CD4-positive, alpha-beta memory T cell (primary cell): ENCODE results near the gene ASB6. TPM values are rescaled to one million over a fixed set of nuclear protein-coding genes. Genes with fewer than 3 reads are reported as not detected.

Experiments used
- CTCF ChIA-PET: fragments of 350-600 bp; sonication (Branson Sonifier 250); formaldehyde crosslinking; loops from one replicate; lab custom pipeline; 2021; ENCODE audit warnings: inconsistent platforms; ENCODE audit not compliant: partially characterized antibody; lab: Charles Lee
- POLR2A ChIA-PET: fragments of 350-600 bp; sonication (Branson Sonifier 250); formaldehyde crosslinking; loops from one replicate; lab custom pipeline; 2021; ENCODE audit not compliant: partially characterized antibody; lab: Charles Lee
- DNase-seq, 5 donors: peaks; one replicate each; pipeline versions ENCODE4 v3.0.0 to v3.0.0-alpha.2; 2020 to 2022; ENCODE audit warnings: mixed read lengths in 1 of 5
- H3K27ac ChIP-seq: one replicate; pipeline ENCODE4 v1.7.0; 2013; ENCODE audit warnings: low read depth, low read length
- H3K27me3 ChIP-seq: 2 replicates; pipeline ENCODE4 v1.7.0; 2013; ENCODE audit warnings: mild to moderate bottlenecking, low read length, moderate library complexity; ENCODE audit not compliant: insufficient read depth
- H3K36me3 ChIP-seq: 2 replicates; pipeline ENCODE4 v1.7.0; 2013; ENCODE audit warnings: mild to moderate bottlenecking, low read length, moderate library complexity; ENCODE audit not compliant: insufficient read depth
- H3K4me1 ChIP-seq: 2 replicates; pipeline ENCODE4 v1.7.0; 2013; ENCODE audit warnings: mild to moderate bottlenecking, low read length, moderate library complexity; ENCODE audit not compliant: insufficient read depth
- H3K4me3 ChIP-seq, 2 donors: one replicate each; pipeline ENCODE4 v1.7.0; 2013; ENCODE audit warnings: low read length in 2 of 2, mild to moderate bottlenecking in 1 of 2
- H3K9me3 ChIP-seq, 2 donors: one replicate each; pipeline ENCODE4 v1.7.0; 2013; ENCODE audit warnings: low read length in 2 of 2, control low read depth in 1 of 2; ENCODE audit not compliant: control insufficient read depth in 1 of 2
- H3K27ac Mint-ChIP-seq, 7 donors: one replicate each; pipeline ENCODE4 v1.8.0; 2020 to 2021; ENCODE audit warnings: mixed read lengths in 7 of 7, mild to moderate bottlenecking in 6 of 7, inconsistent platforms in 3 of 7, moderate library complexity in 3 of 7
- H3K27me3 Mint-ChIP-seq, 2 donors: one replicate each; pipeline ENCODE4 v1.8.0; 2020 to 2021; ENCODE audit warnings: mixed read lengths in 2 of 2
- H3K36me3 Mint-ChIP-seq, 2 donors: one replicate each; pipeline ENCODE4 v1.8.0; 2020 to 2021; ENCODE audit warnings: mixed read lengths in 2 of 2, inconsistent platforms in 1 of 2, mild to moderate bottlenecking in 1 of 2
- H3K4me1 Mint-ChIP-seq, 4 donors: one replicate each; pipeline ENCODE4 v1.8.0; 2020 to 2021; ENCODE audit warnings: mixed read lengths in 4 of 4, mild to moderate bottlenecking in 1 of 4
- H3K4me3 Mint-ChIP-seq, 8 donors: one replicate each; pipeline ENCODE4 v1.8.0; 2020 to 2021; ENCODE audit warnings: mixed read lengths in 8 of 8, mild to moderate bottlenecking in 7 of 8, moderate library complexity in 6 of 8, inconsistent platforms in 3 of 8
- H3K9me3 Mint-ChIP-seq, 8 donors: one replicate each; pipeline ENCODE4 v1.8.0; 2020 to 2021; ENCODE audit warnings: mixed read lengths in 8 of 8, mild to moderate bottlenecking in 5 of 8, inconsistent platforms in 3 of 8, moderate library complexity in 1 of 8
- intact Hi-C: fragments of 100-400 bp; cut with micrococcal nuclease; formaldehyde crosslinking; loops from one replicate; pipeline ENCODE4 v1.15.1; 2023
- polyA plus RNA-seq, 2 donors: library from polyadenylated mRNA; unstranded; fragments of 300-500 nt; fragmentation: Illumina TruSeq; gene quantifications; one replicate each; pipeline ENCODE4 v1.2.3, GENCODE V29; 2021
- total RNA-seq, 2 experiments: library from RNA; stranded (reverse); gene quantifications; one replicate each; pipeline ENCODE4 v1.2.3, GENCODE V29; 2021

The ASB6 gene
- total and polyA plus RNA-seq, 4 experiments from 2014 or later, result 17.3 to 33.1 (median 31.4) TPM

DNA sequence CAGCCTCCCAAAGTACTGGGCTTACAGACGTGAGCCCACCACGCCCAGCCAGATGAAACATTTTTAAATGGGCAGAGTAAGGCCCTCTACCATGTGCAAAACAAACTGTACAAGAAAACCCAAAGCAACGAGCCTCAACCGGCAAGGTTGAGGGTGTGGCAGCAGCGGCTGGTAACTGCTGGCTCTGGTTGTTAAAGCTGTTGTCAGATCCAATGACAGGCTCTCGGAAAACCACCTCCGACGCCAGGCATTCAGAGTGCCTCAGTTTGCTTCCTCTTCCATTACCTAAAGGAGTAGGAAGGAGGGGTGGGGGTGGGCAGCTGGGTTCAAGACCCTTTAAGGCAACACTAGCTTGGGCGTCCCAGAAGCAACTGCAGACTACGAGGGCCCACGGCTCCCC, 2.4 kb upstream of the ASB6 start:
- H3K36me3 Mint-ChIP-seq, result peaks cover 0 to 6% of the 10 kb centered on the region in 2 donors
- H3K4me3 Mint-ChIP-seq, result no peak overlapping the region
- H3K27ac Mint-ChIP-seq, result no peak overlapping the region

DNA sequence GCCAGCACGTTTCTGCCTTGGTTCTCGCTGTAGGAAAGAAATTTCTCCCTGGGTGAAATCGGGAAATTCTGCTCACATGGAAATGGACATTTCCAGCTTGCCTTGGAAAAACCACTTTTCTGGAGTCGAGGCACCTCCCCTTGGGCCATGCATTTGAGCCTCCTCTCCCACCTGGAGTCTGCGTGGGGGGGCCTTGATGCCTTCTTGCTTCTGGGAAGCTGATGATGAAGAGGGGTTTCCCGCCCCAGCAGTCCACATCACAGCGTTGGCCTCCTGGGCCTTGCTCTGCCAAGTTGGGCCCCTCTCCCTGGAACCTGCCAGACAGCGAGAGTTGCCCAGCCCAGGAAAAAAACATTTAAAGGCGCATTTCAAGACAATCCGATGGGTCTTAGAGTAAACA, 1.8 kb upstream of the ASB6 start:
- Mint-ChIP-seq H3K9me3 (no peaks in the 10 kb centered on the region), H3K27ac (peak overlapping the region in 2 of 7 donors; percentile 10 to 89), H3K4me1 (peaks cover 8 to 23% (median 16%) of the 10 kb centered on the region in 4 donors), H3K27me3 (no peaks in the 10 kb centered on the region), H3K4me3 (peak overlapping the region in 6 of 8 donors; percentile 6 to 67 (median 34)), H3K36me3 (peaks cover 0 to 7% of the 10 kb centered on the region in 2 donors)
- ChIA-PET POLR2A (interaction anchor here (5.5 kb wide), 1 partner anchor 18 kb away, joined by 55 read pairs; the partner anchor contains the start of gene NTMT1), CTCF (interaction anchor here (1.2 to 7.7 kb wide), 3 partner anchors 19 to 512 kb away, joined by 3 to 75 read pairs (median 11); partner anchors contain the start of gene NTMT1)
- intact Hi-C loops, result no loop called here
- Histone ChIP-seq H3K4me1 (peaks cover 26% of the 10 kb centered on the region), H3K27me3 (no peaks in the 10 kb centered on the region), H3K27ac (no peak overlapping the region), H3K4me3 (no peak overlapping the region), H3K9me3 (no peaks in the 10 kb centered on the region), H3K36me3 (peaks cover 7% of the 10 kb centered on the region)
- DNase-seq, result no peak

More for the DNA sequence above, 2.4 kb upstream of the ASB6 start:
- DNase-seq, result no peak
- no peak overlapping the region for H3K4me3 ChIP-seq
- Mint-ChIP-seq H3K27me3 (no peaks in the 10 kb centered on the region), H3K4me1 (peaks cover 8 to 23% (median 16%) of the 10 kb centered on the region in 4 donors), H3K9me3 (no peaks in the 10 kb centered on the region)
- ChIA-PET CTCF (interaction anchor here (1.2 kb wide), 1 partner anchor 506 kb away, joined by 3 read pairs; no protein-coding TSS in a partner anchor), POLR2A (no interaction called here)
- no peaks in the 10 kb centered on the region for H3K27me3 ChIP-seq
- no peaks in the 10 kb centered on the region for H3K9me3 ChIP-seq
- H3K4me1 ChIP-seq, result peaks cover 26% of the 10 kb centered on the region
- H3K27ac ChIP-seq, result no peak overlapping the region
- H3K36me3 ChIP-seq, result no peaks in the 10 kb centered on the region
- intact Hi-C loops, result no loop called here

DNA sequence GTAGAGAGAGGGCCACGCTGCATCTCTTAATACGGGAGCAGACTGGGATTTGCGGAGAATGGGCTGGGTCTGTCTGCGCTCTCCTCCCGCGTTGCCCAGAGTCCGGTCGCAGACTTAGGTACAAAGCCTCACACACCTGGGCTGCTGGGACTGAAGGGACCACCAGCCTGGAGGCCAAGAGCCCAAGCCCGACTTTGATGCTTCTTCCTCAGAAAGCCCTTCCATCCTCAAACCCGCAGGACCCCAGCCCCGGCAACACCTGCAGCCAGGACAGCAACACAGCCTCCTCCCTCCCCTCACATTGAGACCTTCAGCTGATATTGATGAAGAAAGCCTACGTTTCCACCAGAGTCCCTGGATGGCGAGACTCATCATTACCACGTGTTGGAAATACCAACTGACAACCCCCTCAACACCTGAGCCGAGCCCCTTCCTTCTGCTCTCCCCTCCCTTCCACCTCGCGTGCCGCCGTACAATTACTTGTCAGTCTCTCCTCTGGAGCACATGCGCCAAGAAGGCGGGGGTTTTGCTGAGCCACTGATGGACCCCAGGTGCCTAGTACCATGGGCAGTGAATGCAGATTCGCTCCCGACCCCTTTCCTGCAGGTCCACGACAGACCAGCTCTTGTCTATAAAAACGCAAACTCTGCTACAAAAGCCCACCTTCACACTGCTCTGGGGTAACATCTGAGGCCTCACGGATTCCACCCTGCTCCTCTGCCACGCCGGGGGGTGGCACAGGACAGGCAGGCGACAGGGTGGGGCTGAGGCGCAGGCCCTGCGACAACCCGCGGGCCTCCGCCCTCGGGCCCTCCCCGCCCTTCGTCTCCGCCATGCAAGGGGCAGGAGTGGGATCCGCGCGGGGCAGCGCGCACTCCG, 841 bp downstream of the ASB6 start:
- Histone ChIP-seq H3K4me3 (peak overlapping the region; percentile 66 to 95), H3K27me3 (no peaks in the 10 kb centered on the region), H3K27ac (peak overlapping the region; percentile 81), H3K4me1 (peaks cover 26% of the 10 kb centered on the region), H3K36me3 (peaks cover 26% of the 10 kb centered on the region), H3K9me3 (no peaks in the 10 kb centered on the region)
- H3K4me1 Mint-ChIP-seq, result peaks cover 10 to 33% (median 18%) of the 10 kb centered on the region in 4 donors
- no peak for DNase-seq
- H3K4me3 Mint-ChIP-seq, result peak overlapping the region; percentile 79 to 92 (median 84)
- no peaks in the 10 kb centered on the region for H3K27me3 Mint-ChIP-seq
- peaks cover 0 to 2% (median 0%) of the 10 kb centered on the region in 8 donors for H3K9me3 Mint-ChIP-seq
- peak overlapping the region; percentile 79 to 94 (median 89) for H3K27ac Mint-ChIP-seq
- intact Hi-C loops, result no loop called here
- ChIA-PET POLR2A (interaction anchor here (0.9 to 5.5 kb wide), 2 partner anchors 15 to 463 kb away, joined by 5 to 55 read pairs; partner anchors contain the start of genes IER5L and NTMT1), CTCF (interaction anchor here (0.8 to 7.7 kb wide), 9 partner anchors 11 to 509 kb away, joined by 3 to 75 read pairs (median 4); partner anchors contain the start of gene NTMT1)
- H3K36me3 Mint-ChIP-seq, result peaks cover 0 to 23% of the 10 kb centered on the region in 2 donors

DNA sequence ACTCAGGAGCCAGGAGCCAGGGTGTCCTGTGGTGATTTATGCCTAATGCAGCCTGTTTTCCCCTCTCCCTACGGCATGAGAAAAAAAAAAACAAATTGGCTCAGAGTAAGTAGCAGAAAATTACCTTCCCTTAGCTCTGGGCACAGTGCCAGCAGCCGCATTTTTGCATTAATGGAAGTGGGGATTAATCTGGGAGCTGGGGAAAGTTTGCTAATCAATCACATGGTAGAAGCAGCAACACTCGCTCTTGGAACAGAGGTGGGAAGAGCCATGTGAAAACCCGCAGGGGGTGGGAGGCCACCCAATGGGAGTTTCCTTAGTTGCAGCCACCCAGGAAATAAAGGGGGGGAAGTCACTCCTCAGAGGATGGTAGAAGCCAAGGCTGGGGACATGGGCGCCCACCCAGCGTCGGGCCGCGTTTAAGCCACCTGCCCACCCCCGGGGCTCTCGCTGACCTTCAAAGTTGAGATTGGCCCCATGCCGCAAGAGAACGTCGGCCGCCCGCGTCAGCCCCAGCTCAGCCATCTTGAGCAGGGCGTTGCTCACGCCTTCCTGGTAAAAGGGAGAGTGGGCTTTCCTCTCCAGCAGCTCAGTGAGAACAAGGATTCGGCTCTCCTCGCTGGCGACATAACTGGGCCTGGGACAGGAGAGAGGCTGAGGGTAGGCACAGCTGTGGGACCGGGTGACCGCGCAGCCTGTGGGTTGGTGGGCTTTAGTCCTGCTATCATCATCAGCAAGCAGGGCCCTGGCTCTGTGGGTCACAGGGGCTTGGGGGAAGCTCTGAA, 1.7 kb downstream of the ASB6 start:
- intact Hi-C loops, result no loop called here
- Mint-ChIP-seq H3K27me3 (no peaks in the 10 kb centered on the region), H3K4me3 (peak overlapping the region; percentile 35 to 86 (median 82)), H3K9me3 (peaks cover 0 to 2% (median 0%) of the 10 kb centered on the region in 8 donors), H3K27ac (peak overlapping the region in 6 of 7 donors; percentile 22 to 93 (median 76)), H3K4me1 (peaks cover 10 to 33% (median 18%) of the 10 kb centered on the region in 4 donors), H3K36me3 (peaks cover 2 to 30% of the 10 kb centered on the region in 2 donors)
- H3K4me3 ChIP-seq, result peak overlapping the region; percentile 66 to 95
- CTCF ChIA-PET, result interaction anchor here (0.8 to 7.7 kb wide), 8 partner anchors 10 to 603 kb away, joined by 3 to 75 read pairs (median 6); partner anchors contain the start of gene NTMT1
- peaks cover 26% of the 10 kb centered on the region for H3K4me1 ChIP-seq
- peak overlapping the region; percentile 81 for H3K27ac ChIP-seq
- no peaks in the 10 kb centered on the region for H3K27me3 ChIP-seq
- H3K9me3 ChIP-seq, result no peaks in the 10 kb centered on the region
- no peak for DNase-seq
- POLR2A ChIA-PET, result interaction anchor here (5.5 kb wide), 1 partner anchor 14 kb away, joined by 55 read pairs; the partner anchor contains the start of gene NTMT1
- peaks cover 32% of the 10 kb centered on the region for H3K36me3 ChIP-seq

DNA sequence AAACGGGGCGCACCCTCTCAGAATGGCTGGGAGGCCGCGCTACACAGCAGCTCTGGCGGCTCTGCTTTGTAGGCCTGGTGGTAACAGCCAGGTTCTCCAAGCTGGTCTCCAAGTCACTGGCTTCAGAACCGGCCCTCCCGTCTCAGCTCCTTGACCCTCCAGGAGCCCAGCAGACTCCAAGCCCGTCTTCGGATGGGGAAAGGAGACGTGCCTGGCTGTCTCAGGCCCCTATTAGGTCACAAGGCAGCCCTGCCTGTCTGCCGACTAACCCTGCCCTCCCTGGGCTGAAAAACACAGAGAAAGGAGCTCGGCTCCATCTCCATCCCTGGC, 2.2 kb downstream of the ASB6 start:
- H3K36me3 Mint-ChIP-seq, result peaks cover 8 to 35% of the 10 kb centered on the region in 2 donors
- H3K27me3 ChIP-seq, result no peaks in the 10 kb centered on the region
- no peaks in the 10 kb centered on the region for H3K27me3 Mint-ChIP-seq
- peak overlapping the region in 4 of 7 donors; percentile 22 to 89 (median 58) for H3K27ac Mint-ChIP-seq
- ChIA-PET POLR2A (interaction anchor here (0.6 to 5.5 kb wide), 2 partner anchors 14 to 17 kb away, joined by 3 to 55 read pairs; partner anchors contain the start of gene NTMT1), CTCF (interaction anchor here (0.8 to 7.7 kb wide), 5 partner anchors 10 to 604 kb away, joined by 3 to 75 read pairs (median 7); partner anchors contain the start of gene NTMT1)
- no peak overlapping the region for H3K27ac ChIP-seq
- intact Hi-C loops, result no loop called here
- H3K9me3 Mint-ChIP-seq, result peaks cover 0 to 2% (median 0%) of the 10 kb centered on the region in 8 donors
- no peak for DNase-seq
- H3K4me1 Mint-ChIP-seq, result peaks cover 10 to 33% (median 20%) of the 10 kb centered on the region in 4 donors
- H3K4me3 Mint-ChIP-seq, result peak overlapping the region in 7 of 8 donors; percentile 35 to 85 (median 61)
- peaks cover 26% of the 10 kb centered on the region for H3K4me1 ChIP-seq
- no peaks in the 10 kb centered on the region for H3K9me3 ChIP-seq
- H3K4me3 ChIP-seq, result no peak overlapping the region
- H3K36me3 ChIP-seq, result peaks cover 37% of the 10 kb centered on the region

DNA sequence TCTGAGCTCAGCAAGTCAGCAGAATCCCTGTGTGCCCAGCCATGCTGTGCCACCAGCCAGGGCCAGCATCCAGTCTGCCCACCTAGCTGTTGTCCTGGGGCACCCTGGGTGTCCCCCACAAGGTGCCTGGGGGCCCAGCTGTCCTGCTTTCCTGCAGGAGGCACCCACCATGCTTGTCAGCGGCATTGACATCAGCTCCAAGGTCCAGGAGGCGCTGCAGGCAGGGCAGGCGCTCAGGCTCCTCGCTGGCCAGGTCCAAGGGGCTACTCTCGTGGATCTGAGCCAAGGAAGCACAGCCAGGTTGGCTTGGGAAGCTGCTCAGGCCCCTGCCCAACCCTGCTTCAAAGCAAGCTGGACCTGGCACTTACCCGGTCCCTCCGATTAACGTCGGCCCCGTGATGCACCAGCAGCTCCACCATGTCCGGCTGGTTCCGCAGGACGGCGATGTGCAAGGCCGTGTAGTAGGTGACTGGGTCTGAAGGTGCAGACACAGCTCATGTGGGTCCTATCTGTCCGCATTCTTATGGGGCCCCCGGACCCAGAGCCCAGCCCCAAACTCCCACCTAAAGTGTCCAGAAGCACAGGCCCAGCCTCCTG, 2.8 kb downstream of the ASB6 start:
- Mint-ChIP-seq H3K27me3 (no peaks in the 10 kb centered on the region), H3K27ac (peak overlapping the region in 1 of 7 donors; percentile 89), H3K4me3 (no peak overlapping the region), H3K4me1 (peaks cover 10 to 33% (median 20%) of the 10 kb centered on the region in 4 donors), H3K36me3 (peaks cover 9 to 38% of the 10 kb centered on the region in 2 donors), H3K9me3 (peaks cover 0 to 2% (median 0%) of the 10 kb centered on the region in 8 donors)
- no peak for DNase-seq
- Histone ChIP-seq H3K4me3 (no peak overlapping the region), H3K27me3 (no peaks in the 10 kb centered on the region), H3K27ac (no peak overlapping the region), H3K9me3 (no peaks in the 10 kb centered on the region), H3K36me3 (peaks cover 42% of the 10 kb centered on the region), H3K4me1 (peaks cover 26% of the 10 kb centered on the region)
- intact Hi-C loops, result no loop called here
- ChIA-PET POLR2A (interaction anchor here (0.6 to 5.5 kb wide), 2 partner anchors 13 to 16 kb away, joined by 3 to 55 read pairs; partner anchors contain the start of gene NTMT1), CTCF (interaction anchor here (0.8 to 7.7 kb wide), 4 partner anchors 9 to 604 kb away, joined by 3 to 75 read pairs (median 6); partner anchors contain the start of gene NTMT1)
